HG03064 (cell line): ENCODE measurements around the gene SELL.
"Not testable (repeated sequence)": the region's sequence is repeated elsewhere in the genome, so short reads cannot be mapped to it uniquely, and the experiment has no call there.

Experiments
- ATAC-seq: cut with Tn5 transposase; IDR thresholded peaks from one replicate; pipeline ENCODE4 v1.9.1; 2021; ENCODE audit warnings: low read depth; ENCODE audit not compliant: unreplicated experiment

Gene SELL

GRCh38 chr1:169707912-169708604, 3.4 kb downstream of the SELL start:
- no peak for ATAC-seq

GRCh38 chr1:169704797-169705196, 6.6 kb downstream of the SELL start:
- ATAC-seq = no peak

DNA sequence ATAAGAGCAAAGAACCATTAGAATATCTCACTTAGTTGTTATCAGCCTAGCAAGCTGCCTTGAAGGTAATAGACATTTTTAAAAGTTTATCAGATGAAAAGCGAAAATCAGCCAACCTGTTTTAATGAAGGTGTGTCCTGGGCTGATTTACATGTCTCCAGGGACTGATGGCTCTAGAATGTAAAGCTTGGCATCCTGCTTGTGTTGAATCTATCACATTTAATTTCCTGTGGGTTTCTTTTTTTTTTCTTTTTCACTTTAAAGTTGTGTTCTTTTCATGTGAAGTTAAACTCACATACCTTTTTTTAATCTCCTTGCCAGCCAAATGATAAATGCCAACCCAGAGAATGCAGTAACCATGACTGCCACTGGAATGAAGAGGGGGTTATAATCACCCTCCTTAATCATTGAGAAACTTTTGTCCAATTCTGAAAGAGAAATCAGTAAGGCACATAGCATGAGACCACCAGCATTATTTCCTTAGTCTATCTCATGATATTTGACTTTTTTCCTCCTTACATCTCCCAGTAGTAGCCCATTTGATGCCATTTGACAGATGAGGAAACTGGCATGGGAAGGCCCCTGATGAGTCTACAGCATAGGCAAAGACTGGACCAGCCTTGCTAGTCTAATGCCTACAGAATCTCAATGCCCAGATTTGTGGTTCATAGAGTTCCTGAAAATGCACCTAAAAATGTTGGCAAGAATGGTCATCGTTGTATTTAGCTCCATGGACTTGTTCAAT, 10.0 kb downstream of the SELL start:
- ATAC-seq = no peak

DNA sequence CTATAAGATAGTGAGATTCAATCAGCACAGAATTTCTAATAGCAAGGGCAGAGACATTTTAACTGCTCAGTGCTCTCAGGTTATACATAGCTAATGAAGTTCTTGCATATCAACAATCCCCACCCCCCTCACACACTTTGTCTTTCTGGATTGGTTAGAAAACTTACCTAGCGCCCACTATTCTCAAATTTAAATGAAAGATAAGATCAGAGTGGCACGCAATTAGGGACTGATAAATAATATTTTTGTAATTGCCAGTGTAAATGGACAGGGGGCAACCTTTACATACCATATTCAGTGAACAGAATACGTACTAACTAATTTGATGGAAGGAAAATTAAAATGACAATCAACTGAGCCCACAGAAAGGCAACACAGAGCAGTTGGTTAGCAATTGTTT, 11.7 kb downstream of the SELL start:
- ATAC-seq = no peak

- ATAC-seq = no peak
Observed at GRCh38 chr1:169698976-169699375, 12.4 kb downstream of the SELL start.

DNA sequence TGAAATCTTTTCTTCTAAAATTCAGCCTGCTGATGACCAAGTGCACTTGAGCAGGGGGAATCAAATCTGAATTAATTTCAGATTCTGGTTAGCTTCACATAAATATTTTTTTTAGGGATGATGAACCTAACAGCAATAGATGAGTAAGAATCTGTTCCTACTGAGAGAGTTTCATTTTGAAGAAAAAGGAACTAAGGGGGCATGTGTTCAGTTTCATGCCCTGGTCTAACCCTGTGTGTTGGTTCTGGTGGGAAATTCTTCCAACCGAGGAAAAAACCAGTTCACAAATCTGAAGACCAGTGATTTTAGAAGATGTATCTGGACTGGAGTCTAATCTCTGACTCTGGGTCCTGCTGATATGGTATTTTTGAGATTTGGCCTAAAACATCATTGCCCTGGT, 13.7 kb downstream of the SELL start:
- no peak for ATAC-seq

DNA sequence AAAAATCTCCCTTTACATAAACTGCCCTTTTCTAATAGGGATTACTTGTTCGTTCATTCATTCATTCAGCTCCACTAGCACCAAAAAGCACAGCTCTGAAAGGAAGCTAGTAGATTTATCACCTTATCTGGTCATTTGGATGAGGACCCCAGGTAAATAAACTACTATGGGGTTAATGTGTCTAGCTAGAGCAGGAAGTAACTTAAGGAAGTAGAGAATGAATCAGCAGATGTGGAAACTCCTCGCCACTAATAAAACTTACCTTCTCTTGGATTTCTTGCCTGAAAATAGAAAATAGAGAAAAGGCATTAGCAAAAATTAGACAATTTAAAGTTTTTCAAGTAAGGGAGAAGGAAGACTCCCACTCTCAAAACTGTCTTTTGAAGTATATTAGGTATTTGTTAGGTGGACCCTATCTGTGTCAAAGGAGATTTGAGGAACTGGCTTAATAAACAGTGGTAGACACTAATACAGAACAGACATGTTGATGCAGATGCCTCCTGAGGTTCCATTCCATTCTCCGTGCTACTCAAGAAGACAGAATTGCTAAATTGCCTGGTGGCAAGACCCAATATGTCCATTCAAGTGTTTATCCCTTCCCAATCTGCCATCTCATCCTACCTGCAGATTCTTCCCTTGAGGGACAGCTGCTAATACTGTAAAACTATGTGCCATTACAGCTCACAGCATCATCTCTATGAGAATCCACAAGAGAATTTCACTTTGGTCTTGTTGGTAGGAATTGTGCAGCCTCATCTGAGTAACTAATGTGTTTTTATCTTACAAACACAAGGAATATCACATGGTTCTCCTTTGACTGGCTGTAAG, 14.9 kb downstream of the SELL start:
- ATAC-seq = no peak

DNA sequence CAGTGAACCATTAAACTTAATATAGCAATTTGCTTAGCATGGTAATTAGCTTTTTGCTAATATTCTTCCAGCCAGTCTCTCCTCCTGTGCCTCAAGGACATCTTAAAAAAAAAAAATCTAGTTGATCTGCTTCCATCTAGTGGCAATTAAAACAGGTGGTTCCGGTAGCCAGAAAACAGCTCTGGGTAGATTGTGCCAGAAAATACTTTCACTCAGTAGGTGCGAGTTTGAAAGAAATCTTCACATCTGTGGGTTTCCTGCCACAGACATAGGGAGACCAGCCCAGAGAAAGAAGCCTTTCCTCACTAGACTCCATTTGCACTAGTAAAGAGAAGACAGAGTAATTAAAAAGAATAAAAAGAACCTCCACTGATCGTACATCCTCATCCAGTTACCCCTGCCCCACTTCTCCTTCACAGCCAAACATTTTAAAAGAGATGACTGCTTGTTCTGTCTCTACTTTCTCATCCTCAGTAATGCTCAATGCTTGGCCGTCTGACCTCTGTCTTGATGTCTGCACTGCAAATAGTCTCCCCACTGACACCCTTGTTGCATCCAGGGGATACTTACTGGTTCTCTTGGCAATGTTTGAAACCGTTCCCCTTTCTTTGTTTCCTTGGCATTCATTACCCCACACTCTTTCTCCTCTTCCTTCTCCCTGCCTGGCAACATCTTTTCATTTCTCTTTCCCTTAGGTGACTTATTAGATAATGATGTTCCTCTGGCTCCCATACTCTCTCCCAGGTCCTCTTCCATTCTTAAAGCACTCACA, 16.9 kb downstream of the SELL start:
- peak; percentile 37 for ATAC-seq

DNA sequence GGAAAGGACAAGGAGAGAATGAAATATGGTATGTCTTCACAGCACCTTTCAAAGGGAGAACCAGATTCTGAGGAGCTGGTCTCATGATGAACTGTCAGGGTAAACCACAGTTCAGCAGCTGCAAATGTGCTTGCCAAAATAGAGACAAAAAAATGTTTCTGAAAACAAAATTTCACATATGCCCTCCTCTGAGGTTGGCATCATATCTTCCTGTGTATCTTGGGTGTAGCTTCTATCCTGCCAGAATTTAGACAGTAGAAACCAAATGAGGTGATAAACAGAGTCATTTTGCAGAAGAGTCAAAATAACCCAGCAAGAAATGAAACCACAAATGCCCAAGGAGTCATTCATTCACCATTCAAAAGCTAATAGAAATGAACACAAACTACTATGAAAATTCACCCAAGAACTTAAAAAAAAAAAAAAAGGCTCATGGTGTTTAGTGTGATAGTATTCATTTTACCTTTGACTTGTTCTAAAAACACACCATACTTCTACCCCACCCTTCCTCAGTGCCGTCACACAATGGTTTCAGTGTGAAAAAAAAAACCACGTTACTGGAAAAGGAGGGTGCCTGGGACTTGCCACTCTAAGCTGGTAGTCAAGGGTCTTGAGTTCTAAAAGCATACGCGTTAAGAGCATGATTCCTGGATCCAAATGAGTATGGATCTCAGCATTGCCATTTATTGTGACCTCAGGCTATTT, 18.5 kb downstream of the SELL start:
- ATAC-seq = peak; percentile 37

GRCh38 chr1:169690489-169690888, 20.9 kb downstream of the SELL start:
- no peak for ATAC-seq

DNA sequence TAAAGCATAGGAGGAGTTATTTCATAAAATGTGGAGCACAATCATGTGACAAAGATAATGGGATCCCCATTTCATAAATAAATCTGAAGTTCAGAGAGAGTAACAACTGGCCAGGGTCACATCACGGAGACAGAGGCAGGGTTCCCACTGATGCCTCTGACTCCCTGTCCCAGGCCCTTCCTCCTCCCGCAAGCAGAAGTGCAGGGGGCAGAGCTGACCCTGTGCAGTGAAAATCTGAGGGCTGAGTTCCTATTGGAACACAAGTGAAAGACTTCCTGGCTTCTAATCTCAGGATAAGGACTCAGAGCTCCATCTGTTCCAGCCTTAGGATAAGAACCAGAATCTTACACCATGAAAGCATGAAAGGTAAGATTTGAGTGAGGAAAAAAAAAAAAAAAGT, 22.0 kb downstream of the SELL start:
- ATAC-seq = no peak

GRCh38 chr1:169688377-169688776, 23.0 kb downstream of the SELL start:
- not testable (repeated sequence) for ATAC-seq

GRCh38 chr1:169683661-169684060, 27.8 kb downstream of the SELL start:
- no peak for ATAC-seq

- ATAC-seq = not testable (repeated sequence)
Observed at GRCh38 chr1:169683168-169683567, 28.3 kb downstream of the SELL start.

- no peak for ATAC-seq
Observed at GRCh38 chr1:169682071-169682470, 29.3 kb downstream of the SELL start.

- no peak for ATAC-seq
Observed at GRCh38 chr1:169681140-169681539, 30.3 kb downstream of the SELL start.

DNA sequence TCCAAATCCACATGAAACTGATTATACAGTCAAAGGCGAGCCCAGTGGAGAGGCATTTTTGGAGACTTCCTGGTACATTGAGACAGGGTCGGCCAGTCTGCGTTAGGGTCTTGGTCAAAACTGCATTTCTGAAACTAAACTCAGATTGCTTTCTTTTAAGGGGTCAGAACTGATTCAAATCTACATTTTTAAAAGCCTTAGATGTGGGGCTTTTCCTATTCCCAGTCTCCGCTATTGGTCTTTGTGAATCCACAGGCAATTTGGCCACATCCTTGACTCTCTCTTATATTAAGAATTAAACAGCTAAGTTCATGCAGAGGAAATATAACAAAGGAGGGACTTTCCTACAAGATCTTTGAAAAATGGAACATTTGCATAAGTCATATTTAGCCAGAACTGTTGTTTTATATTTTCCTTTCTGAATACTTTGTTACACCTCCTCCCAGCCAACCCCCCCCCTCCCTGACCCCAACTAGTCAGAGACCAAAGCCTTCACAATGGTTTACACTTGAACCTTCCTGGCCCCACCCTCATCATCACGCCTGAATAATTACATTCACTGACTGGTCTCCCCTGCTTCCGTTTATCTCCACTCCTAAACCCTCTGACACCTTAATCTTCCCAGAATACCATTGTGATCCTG, 30.9 kb downstream of the SELL start:
- ATAC-seq = no peak

DNA sequence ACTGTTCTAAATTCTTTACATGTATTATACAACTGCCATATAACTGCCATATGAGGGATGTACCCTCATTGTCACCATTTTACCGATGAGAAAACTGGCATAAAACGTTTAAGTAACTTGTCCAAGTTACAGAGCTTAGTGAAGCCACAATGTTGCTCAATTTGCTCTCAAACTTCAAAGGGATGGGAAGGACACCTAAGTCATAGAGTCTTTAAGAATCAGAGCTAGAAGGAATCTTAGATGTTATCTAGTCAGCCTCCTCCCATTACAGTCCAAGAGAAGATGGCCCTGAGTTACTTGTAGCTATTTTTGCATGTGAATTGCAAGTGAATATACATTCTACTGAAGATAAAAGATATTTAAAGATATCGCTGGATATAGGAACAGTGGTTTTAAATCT, 31.7 kb downstream of the SELL start:
- no peak for ATAC-seq

- ATAC-seq = no peak
Observed at GRCh38 chr1:169676001-169676400, 35.4 kb downstream of the SELL start.

- no peak for ATAC-seq
Observed at GRCh38 chr1:169670836-169671235, 40.6 kb downstream of the SELL start.
